HG03457 (cell line): ENCODE results near the gene GLI3.

Experiments
- ATAC-seq: cut with Tn5 transposase; IDR thresholded peaks from one replicate; pipeline ENCODE4 v1.9.1; 2021; ENCODE audit warnings: moderate number of reproducible peaks; ENCODE audit not compliant: unreplicated experiment

GLI3 gene

DNA sequence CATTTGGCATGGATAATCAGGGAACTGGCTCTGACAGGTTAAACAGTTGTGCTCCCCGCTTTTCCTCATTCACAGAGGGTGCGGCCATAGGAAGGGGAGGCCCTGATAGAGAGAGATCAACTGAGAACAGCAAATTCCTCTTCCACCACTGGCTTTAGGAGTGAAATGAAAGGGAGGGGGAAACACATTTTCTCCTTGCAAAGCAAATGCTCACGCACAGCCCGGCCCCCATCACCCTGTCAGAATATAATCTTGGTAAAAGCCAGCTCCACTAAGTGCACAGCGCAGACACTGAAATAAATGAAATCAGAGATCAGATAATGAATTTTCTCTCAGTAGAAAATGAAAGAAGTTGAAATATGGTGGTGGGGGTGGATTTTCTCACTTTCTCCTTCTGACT is 187.2 kb downstream of the GLI3 start:
- ATAC-seq = no peak

DNA sequence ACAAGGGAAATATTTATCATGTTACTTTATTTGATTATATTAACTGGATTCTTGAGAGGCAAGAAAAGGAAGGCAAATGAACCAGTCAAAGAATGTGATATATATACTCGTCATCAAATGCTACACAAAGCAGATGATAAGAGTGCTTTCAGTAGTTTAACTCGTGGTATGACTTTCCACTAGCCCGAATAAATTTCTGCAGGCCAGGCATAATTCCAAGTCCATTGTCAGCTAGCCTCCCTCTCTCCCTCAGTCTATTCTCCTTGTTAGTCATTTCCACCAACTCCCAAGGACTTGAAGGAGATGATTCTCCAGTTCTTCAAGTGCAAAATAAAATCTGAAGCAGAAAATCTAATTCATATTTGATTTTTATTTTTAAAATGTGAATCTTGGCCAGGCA is 190.5 kb downstream of the GLI3 start:
- no peak for ATAC-seq

DNA sequence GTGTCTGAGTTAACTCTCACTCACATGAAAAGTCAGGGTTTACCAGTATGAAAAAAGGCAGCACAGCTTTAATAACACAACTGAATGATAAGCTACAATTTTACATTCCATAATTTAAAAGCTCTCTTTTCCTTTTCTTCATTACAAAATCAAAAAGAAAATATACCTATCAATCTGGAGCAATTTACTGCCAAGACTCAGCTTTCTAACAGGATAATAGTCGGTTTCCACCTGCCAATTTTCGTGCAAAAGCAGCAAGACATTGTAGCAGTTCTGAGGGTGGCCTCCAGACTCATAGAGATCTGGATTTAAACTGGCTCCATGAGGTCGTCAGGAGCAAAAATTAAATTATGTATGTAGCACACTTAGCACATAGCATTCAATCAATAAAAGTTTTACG is 191.0 kb downstream of the GLI3 start:
- no peak for ATAC-seq

DNA sequence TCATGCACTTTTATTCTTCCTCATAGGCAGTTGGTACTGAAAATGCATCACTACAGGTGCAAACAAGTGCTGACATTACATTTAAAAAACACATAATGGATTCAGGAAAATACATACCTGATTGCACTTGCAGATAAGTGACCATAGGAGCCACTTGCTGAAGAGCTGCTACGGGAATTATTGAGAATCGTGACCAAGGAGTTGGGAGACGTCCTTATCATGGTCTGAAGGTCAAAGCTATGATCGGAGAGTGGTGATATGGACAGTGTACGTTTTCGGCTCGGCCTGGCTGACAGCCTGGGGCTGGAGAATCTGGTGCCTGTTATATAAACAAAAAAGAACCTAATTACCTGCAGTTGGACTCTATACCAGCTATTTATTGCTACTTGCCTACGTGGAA is 197.1 kb downstream of the GLI3 start:
- ATAC-seq = no peak

DNA sequence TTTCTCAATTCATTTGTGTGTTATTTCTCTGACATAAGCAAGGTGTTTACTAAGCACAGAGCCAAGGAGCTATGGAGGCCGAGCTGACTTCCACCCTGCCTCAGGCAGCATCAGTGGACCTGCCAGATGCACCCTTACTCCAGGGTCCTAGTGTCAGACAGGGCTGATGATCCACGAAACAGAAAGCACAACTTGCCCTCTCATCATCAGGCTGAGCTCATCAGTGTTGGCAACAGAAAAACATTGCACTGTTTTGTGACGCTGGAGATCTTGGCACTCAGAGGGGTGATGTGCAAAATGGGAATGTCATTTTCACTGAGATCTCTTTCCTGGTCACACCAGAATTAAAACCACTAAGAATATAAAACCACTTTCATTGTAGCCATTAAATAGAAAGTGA is 201.8 kb downstream of the GLI3 start:
- ATAC-seq = no peak

DNA sequence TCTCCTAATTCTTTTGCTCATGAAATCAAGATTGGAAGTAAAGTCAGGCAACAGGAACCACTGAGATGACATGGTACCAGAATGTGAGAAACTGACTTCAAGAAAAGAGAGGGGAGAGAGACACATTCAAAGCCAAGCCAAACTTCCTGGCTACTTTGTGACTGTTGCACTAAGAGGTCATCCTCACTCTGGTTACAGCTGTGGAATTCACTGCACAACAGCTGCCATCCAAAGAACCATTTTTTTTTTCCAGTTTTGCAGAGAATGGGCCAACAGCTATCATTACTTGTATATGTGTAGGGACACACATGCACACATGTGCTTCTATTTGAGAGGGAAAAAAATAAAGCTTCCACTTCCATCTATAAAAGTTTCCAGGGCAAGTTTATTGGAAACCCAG is 203.5 kb downstream of the GLI3 start:
- ATAC-seq = no peak

DNA sequence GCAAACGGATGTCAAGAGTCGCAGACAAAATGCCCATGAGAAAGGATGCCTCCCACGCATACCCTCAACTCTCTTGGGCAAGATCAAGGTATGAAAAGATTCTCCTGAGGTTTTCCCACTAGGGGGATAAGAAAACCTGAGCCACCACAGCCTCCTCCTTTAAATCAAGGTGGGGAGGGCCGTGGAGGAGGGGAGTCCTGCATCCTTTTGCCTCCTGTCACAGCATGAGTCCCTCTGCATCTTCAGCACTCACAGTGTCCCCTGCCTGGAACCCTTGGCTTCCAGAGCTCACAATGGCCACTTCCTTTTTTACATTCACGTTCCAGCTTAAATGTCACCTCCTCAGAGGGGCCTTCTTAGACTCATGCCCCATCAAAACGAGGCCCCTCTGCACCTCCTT is 207.6 kb downstream of the GLI3 start:
- no peak for ATAC-seq

DNA sequence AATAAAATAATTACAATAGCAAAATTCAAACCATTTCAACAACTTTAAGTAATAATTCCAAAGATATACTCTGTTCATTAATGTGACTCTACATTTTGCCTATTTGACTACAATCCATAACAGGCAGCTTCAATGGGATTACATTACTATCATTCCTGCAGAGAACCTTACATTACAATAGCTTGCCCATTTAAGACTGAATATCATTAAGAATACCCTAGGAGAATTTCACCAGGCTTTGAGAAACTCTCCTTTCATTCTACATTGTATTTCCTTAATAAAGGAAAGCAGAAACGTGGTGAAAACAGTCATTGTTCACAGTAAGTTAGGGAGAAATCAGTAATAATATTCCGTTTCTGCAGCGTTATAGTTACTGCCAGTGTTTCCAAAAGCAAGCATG is 209.5 kb downstream of the GLI3 start:
- ATAC-seq = no peak

DNA sequence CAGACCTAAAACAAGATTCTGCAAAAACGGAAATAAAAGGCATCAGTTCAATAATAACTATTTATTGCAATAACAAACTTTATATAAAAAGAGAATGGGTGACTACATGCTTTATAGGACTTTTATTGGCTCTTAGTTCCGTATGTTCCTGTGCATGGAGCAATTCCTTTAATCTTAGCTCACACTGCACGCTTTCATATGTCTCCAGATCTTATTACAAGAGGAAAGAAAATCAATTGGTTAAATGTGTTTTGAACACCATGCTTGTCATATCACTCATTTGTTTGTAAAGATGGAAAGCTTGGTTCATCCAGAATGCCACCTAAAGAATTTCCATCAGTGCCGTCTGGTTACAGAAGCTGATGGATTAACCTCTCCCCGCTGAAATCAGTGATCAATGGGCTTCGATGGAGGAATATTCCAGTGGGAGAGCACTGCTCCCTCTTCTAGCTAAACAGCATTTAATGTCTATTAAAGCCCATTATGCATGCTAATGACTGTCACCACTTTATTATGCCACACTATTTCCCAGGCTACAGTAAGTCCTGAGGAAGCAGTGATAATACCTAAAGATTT is 210.3 kb downstream of the GLI3 start:
- no peak for ATAC-seq

DNA sequence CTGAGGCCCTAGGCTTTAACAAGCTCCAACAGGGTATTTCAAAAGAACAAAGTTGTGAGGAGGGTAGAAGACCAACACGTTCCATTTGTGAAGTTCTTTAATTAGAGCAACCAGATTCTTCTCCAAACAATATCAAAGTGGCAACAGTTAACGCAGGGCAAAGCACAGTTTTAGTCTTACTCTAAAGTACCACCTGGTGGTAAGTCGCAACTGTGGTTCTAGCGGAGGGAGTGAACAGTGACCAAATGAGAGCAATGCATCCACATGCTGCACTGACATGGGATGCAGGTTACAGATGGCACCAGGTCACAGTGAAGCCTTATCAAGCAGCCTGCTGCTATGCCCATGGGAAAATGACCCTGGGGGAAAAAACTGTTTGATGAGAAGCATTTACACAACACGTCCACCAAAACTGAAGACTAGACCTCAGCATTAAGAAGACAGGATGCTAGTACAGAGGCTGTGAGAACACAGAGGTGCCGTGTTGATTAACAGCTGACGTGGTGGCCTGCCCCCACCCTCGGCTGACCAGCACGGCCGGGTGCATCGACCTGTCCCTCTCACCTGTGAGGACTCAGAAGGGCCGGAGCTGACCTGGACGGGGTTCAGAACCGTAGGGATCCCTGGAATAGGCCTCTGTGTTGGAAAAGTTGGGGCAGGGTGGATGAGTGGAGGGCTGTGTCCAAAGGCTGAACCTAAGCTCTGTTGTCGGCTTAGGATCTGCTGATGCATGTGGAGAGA is 211.2 kb downstream of the GLI3 start:
- no peak for ATAC-seq

DNA sequence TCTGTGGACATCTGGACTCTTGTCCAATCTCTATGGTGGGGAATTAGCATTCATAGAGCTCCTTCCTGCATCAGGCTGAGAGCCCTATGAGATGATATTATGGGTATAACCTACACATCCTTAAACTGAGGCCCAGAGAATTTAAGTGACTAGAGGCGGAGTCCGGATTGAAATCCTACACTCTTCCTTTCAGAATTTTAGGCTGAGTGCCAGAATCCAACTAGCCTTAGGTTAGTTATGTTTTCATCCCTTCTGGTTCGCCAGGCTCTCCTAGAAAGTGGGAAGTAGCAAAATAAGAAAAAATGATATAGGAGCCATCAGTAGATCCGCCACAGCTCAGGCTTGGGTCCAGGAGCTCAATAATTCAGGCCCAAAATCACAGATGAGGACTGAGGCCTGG is 212.5 kb downstream of the GLI3 start:
- no peak for ATAC-seq

DNA sequence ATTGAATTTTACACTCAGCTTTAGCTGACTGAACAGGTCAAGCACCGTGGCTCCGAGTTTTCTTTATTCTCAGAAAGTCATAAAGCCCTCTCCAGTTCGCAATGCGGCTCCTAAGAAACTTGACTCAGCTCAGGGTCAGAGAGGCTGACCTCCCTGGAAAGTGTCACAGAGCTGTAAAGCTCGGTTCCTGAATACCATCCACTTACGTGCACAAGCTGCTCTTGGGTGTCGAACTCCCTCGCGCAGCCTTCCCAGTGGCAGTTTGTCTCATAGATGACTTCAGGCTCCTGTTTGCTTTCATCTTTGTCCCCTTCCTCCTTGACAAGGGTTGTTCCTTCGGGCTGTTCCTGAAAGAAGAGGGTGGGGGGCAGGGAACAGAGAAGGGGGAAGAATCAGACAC is 213.7 kb downstream of the GLI3 start:
- ATAC-seq = no peak

DNA sequence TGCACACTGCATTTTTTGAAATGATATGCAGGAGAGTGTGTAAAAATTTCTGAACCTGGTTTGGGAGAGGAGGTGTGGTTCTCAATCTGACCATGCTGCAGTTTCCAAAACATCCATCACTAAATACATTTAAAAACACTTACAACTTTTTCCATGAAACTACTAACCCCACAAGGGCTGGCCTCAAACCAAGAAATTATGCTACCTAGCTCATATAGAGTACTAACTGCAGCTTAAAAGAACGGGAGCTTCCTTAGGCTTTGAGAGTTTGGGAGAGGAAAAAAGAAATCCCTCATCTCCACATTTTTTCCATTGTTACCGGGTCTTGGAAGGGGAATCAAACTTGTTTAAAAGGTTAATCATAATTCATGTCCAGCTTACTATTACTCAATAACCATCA is 214.2 kb downstream of the GLI3 start:
- no peak for ATAC-seq

DNA sequence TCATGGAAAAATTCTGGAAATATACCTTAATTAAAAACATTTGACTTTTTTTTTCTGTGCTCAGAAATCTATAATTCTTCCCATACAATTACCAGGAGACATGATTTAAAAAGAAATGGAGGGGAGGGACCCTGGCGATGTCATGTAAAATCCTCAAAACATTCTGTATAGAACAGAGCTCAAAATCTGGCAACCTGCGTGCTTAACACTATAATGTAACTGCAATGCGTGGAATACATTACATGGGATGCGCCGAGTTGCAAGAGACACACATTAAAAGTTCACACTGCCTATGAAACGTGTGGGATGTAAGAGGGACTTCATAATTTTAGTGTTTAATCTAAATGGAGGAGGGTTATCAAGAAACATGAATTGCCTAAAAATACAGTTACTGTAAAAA is 215.0 kb downstream of the GLI3 start:
- ATAC-seq = no peak

DNA sequence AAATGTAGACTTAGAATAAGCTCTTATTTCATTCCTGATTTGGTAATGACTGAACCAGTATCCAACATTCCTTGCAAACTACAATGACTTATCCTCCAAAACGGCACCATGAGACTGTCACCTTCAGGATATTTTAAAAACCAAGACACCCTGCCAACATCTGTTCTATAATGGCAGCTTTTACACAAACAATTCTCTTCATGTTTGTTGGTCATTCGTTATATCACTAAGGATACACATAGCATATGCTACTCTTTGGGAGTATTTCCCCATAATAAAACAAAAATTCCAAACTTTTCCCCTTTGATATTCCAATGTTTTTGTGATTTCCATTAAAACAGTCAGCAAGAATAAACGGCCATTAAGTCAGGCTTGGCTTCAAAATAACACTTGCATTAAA is 215.4 kb downstream of the GLI3 start:
- ATAC-seq = no peak

DNA sequence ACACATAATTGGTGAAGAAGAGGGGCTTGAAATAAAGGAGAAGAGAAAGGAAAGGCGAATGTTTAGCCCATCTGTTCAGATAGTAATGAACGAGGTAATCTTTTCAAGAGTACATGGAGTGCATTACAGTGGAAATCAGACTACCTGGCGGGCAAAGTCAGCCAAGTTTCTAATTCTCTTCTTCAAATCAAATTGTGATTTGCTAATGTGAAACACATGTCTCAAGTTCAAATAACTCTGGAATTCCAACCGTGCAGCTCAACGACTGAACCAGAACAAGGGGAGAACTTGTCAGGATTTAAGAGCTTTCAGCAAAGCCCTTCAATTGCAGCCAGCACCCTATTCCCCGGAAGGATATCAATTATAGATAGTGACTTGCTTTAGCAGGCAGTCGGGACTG is 216.9 kb downstream of the GLI3 start:
- no peak for ATAC-seq

DNA sequence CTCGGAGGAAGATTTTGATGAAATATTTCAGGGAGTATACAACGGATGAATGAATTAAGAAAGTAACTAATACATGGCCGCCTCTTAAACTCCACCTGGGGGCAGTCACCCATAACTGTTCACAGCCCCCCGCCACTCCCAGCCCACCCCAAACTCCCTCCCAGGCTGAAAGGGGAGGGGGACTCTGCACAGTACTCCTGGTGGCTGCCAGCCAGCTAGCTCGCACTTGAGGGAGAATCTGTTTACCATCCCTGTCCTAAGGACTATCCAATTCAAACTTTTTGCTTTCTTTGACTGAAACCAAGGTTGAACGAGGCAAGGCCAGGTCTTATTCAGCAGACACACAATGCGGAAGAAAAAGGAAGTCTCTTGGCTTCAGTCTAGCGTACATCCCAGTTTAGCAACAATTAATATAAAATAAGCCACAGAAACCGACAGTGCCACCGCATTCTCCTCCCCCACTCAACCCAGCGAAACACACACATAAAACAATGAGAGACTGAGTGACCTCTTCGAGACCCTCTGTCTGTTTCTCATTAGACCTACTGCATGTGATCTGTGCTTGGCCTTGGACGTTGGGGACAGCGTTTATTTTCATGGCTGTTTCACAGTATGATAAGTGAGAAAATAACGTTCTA is 219.5 kb downstream of the GLI3 start:
- no peak for ATAC-seq

DNA sequence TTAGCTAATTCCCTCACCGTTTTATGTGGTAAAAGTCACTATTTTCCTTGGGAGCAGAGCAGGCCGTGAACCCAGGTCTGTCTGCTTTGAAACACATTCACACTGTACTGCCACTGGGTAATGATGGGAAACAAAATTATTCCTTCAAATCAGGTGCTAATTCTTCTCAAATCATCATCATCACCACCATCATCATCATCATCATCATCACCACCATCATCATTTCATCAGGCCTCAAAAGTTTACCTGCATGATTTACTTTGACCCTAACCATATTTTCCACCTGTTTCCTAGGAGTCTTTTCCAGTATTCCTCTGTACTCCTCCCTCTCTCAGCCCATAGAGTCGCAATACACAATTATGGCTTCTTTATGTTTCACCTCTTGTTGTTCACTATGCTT is 220.5 kb downstream of the GLI3 start:
- no peak for ATAC-seq

DNA sequence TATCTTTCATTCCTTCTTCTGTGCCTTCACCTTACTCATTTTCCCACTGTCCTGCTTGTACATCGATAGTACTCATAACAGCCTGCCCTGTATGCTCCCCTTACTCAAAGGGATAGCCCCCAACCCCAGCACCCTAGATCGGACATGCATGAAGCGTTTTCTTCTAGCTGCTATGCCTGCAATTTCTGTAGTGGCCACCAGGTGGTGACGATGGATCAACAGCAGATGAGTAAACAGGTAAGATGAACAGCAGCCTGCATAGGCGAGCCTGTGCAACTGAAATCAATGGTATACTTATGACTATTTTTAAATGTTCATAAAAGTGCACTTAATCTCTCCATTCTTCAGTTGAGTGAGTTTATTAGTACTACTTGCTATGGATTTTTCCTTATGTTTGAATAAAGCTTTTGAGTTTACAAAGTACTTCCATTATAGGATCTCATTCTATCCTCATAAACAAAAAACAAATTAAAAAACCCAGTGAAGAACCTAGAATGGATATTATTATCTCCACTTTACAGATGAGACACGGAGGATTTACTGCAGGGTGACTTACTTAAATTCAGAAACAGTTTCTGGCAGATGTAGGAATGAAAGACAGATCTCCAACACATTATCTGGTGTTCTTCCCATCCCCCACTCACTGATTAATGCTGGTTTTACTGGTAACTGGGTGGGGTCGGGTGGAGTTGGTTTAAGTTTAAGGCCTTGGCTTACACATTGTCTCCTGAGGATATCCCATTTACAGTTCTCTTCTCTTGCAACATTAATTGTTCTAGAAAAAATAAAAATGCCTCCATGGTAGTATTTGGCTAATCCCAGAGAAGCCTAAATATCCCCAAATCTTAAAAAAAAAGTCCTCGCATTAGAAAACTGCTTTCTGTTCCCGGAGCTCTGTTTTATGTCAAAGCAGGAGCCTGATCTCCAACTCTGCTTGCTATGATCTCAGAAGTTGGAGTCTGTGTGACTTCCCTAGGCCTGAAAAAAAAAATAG is 222.1 kb downstream of the GLI3 start:
- ATAC-seq = no peak

DNA sequence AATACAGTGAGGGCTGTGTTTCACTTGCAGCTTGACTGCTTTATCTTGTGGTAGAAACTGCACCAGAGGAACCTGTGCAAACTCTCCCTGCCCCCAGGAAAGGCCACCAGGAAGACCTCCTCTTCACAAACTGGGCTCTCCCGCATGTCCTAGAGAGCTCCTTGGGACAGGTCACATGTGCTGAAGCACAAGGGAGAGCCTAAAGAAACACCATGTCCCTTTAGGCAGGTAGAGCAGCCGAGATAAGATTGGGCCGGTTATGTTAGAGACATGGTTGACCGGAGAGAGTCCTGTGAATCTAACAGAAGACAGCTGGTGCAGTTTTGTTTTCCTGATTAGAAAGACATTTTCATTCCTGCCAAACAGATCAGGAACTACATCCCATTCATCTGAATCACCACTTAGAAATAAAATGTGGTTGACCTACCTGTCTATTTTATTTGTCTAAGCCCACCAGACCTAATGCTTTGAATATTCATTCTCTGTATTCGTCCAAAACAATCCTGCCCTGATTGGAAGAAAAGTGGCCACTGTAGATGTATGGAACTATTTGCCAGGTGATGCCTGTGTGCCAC is 224.1 kb downstream of the GLI3 start:
- ATAC-seq = no peak

DNA sequence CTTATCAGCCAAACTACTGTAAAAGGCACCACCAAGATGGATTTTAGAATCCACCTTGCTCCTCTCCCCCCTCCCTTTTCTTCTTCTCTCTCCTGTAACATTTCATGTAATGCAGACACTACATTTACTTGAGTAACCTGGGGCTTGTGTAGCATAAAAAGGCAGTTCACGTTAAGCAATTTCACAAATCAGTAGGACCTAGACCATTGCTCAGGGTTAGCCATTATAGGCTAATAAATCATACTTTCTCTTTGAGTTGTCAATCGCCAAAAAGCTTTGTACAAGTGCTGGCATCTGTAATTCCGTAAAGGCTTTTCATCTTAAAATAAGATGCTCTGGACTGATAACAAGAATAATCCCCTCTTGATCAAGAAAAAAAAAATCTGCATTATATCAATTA is 224.7 kb downstream of the GLI3 start:
- ATAC-seq = no peak
